GM12891 (cell line): ENCODE results near the gene FAM219A.

Experiments
- POLR2AphosphoS5 ChIP-seq: IDR thresholded peaks from 2 replicates; pipeline ENCODE4 v1.6.1; 2011; ENCODE audit warnings: low read depth, low read length, control low read depth
- TAF1 ChIP-seq: IDR thresholded peaks from 2 replicates; pipeline ENCODE4 v1.6.1; 2011; ENCODE audit warnings: low read depth, low read length, control low read depth

GRCh38 chr9:34454571-34455065, 3.8 kb downstream of the FAM219A start:
- TF ChIP-seq POLR2AphosphoS5 (no peak), TAF1 (no peak)
